ENCODE results near the gene RALB.
"Not testable (repeated sequence)": the region's sequence is repeated elsewhere in the genome, so short reads cannot be mapped to it uniquely, and the experiment has no call there.

Gene RALB

DNA sequence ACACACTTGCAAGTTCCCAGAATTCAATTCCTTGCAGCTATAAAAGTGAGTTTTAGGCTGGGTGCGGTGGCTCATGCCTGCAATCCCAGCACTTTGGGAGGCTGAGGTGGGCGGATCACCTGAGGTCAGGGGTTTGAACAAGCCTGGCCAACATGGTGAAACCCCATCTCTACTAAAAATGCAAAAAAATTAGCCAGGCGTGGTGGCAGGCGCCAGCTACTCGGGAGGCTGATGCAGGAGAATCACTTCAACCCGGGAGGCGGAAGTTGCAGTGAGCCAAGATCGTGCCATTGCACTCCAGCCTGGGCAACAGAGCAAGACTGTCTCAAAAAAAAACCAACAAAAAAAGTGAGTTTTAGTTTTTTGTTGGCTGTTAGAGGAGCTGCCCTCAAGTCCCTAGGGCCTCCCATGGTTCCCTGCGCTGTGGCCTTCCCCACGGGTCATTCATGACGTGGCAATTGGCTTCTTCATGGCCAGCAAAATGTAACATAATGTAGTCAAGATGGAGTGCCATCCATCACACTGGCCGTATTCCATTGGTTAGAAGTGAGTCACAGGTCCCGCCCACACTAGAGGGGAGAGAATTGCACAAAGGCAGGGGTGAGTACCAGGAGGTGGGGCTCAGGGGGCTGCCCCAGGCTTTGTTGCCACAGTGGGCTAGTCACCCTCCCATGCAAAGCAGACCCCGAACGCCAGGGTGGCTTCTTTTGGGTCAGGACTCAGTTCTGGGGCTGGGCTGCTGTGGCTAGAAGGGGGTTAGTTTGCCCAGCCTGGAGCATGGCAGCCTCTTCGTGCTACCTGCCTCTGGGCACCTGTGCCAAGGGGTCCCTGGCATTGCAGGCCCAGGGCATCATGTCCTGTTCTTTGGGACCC lies 55.6 kb downstream of the RALB start:
- no peak for DNase-seq (ENCODE audit: low read depth)
- TF ChIP-seq, protein P1, sequence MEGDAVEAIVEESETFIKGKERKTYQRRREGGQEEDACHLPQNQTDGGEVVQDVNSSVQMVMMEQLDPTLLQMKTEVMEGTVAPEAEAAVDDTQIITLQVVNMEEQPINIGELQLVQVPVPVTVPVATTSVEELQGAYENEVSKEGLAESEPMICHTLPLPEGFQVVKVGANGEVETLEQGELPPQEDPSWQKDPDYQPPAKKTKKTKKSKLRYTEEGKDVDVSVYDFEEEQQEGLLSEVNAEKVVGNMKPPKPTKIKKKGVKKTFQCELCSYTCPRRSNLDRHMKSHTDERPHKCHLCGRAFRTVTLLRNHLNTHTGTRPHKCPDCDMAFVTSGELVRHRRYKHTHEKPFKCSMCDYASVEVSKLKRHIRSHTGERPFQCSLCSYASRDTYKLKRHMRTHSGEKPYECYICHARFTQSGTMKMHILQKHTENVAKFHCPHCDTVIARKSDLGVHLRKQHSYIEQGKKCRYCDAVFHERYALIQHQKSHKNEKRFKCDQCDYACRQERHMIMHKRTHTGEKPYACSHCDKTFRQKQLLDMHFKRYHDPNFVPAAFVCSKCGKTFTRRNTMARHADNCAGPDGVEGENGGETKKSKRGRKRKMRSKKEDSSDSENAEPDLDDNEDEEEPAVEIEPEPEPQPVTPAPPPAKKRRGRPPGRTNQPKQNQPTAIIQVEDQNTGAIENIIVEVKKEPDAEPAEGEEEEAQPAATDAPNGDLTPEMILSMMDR (IDR thresholded peaks at IDR 0.05; ENCODE audit: insufficient read depth, low read depth, low read length, missing control alignments): no peak
- no peak overlapping the region for H3K4me3 ChIP-seq (ENCODE audit: low read length)

GRCh38 chr2:120310136-120310535 lies 57.5 kb downstream of the RALB start:
- no peak overlapping the region for H3K4me3 ChIP-seq (ENCODE audit: low read length)
- TF ChIP-seq, protein P1 (IDR thresholded peaks at IDR 0.05; ENCODE audit: insufficient read depth, low read depth, low read length, missing control alignments): no peak

DNA sequence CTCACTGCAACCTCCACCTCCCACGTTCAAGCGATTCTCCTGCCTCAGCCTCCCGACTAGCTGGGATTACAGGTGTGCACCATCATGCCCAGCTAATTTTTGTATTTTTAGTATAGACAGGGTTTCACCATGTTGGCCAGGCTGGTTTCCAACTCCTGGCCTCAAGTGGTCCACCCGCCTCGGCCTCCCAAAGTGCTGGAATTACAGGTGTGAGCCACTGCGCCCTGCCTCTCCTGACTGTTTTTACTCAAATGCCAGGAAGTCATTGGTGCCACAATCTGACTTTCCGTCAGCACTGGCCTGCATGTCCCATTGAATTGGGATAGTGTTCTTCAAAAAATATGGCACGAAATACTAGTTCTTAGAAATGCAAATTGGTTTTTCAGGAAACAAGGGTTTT lies 58.2 kb downstream of the RALB start:
- not testable (repeated sequence) for DNase-seq (ENCODE audit: low read depth); H3K4me3 ChIP-seq (ENCODE audit: low read length)

More at GRCh38 chr2:120310136-120310535, 57.5 kb downstream of the RALB start:
- no peak for DNase-seq (ENCODE audit: low read depth)

GRCh38 chr2:120312076-120312475 lies 59.4 kb downstream of the RALB start:
- TF ChIP-seq, protein P1 (IDR thresholded peaks at IDR 0.05; ENCODE audit: insufficient read depth, low read depth, low read length, missing control alignments): no peak
- no peak for DNase-seq (ENCODE audit: low read depth)
- H3K4me3 ChIP-seq (ENCODE audit: low read length): no peak overlapping the region

DNA sequence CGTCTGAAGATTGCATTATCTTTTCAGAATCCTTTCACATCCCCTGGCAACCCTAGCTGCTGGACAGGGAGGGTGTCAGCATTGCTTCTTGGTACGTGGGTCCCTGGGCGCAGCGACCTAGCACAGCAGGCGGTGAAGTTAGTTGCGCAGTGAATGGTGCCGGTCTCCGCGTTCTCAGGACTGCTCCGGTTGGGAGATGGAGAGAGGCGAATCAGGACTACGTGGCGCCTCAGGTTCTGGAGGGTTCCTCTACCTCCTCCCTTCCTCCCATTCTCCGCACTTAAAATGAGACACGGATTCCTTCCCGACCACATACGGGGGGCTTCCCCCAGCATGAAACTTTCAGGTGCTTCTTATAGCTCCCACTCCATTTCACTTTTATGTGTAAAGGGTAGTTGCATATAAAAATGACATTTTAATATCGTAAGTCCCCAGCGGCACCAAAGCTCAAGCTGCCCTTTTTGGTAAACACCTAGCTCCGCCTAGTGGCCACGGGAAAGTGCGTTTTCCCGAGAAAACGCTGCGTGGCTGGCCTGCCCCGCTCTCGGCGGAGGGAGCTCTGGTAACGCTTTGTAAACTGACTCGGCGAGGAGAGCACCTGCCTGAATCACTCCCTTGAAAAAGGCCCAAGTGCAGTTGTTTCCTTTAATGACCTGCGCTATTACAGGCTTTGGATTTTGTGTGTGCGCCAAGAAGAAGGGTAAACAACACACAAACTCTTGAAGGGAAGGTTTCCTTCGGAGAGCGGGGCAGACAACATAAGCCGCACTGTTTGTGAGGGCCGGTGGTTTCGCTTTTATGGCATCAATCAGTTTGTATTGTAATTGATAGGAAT lies 60.4 kb downstream of the RALB start:
- DNase-seq (ENCODE audit: low read depth): peak; percentile 87
- TF ChIP-seq, protein P1 (IDR thresholded peaks at IDR 0.05; ENCODE audit: insufficient read depth, low read depth, low read length, missing control alignments): peak; percentile 91

GRCh38 chr2:120313695-120314615 lies 61.3 kb downstream of the RALB start:
- H3K4me3 ChIP-seq (ENCODE audit: low read length): peak overlapping the region; percentile 40
- TF ChIP-seq, protein P1 (IDR thresholded peaks at IDR 0.05; ENCODE audit: insufficient read depth, low read depth, low read length, missing control alignments): no peak
- no peak for DNase-seq (ENCODE audit: low read depth)

More for the DNA sequence above, 60.4 kb downstream of the RALB start:
- peak overlapping the region; percentile 40 for H3K4me3 ChIP-seq (ENCODE audit: low read length)

Measured in epithelial cell of esophagus (primary cell).